ENCODE measurements around the gene MED13L.

GRCh38 chr12:115993737-115994136 lies 283.8 kb downstream of the MED13L start:
- TF ChIP-seq ZNF121 (CRISPR knock-in tag; IDR thresholded peaks at IDR 0.05) = no peak
- TF ChIP-seq MLX (CRISPR knock-in tag; IDR thresholded peaks at IDR 0.05) = no peak
- TF ChIP-seq, protein P1, sequence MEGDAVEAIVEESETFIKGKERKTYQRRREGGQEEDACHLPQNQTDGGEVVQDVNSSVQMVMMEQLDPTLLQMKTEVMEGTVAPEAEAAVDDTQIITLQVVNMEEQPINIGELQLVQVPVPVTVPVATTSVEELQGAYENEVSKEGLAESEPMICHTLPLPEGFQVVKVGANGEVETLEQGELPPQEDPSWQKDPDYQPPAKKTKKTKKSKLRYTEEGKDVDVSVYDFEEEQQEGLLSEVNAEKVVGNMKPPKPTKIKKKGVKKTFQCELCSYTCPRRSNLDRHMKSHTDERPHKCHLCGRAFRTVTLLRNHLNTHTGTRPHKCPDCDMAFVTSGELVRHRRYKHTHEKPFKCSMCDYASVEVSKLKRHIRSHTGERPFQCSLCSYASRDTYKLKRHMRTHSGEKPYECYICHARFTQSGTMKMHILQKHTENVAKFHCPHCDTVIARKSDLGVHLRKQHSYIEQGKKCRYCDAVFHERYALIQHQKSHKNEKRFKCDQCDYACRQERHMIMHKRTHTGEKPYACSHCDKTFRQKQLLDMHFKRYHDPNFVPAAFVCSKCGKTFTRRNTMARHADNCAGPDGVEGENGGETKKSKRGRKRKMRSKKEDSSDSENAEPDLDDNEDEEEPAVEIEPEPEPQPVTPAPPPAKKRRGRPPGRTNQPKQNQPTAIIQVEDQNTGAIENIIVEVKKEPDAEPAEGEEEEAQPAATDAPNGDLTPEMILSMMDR (IDR thresholded peaks at IDR 0.05) = no peak
- no peak for TF ChIP-seq FOXP1 (CRISPR knock-in tag; IDR thresholded peaks at IDR 0.05; ENCODE audit: borderline replicate concordance)
- no peak for TF ChIP-seq ZNF512 (CRISPR knock-in tag; IDR thresholded peaks at IDR 0.05; ENCODE audit: borderline replicate concordance)
- TF ChIP-seq ATF3 (CRISPR knock-in tag; conservative IDR thresholded peaks at IDR 0.05) = no peak

Measured in WTC11 (cell line).